Measurements from ENCODE around the gene KRTAP12-3. TPM values are rescaled to one million over a fixed set of nuclear protein-coding genes. Genes with fewer than 3 reads are reported as not detected.

The KRTAP12-3 gene
- total and polyA plus RNA-seq, 9 of the 15 experiments (the other 6 are each of a cell fraction or from before 2014, with no cell fraction given): not detected

DNA sequence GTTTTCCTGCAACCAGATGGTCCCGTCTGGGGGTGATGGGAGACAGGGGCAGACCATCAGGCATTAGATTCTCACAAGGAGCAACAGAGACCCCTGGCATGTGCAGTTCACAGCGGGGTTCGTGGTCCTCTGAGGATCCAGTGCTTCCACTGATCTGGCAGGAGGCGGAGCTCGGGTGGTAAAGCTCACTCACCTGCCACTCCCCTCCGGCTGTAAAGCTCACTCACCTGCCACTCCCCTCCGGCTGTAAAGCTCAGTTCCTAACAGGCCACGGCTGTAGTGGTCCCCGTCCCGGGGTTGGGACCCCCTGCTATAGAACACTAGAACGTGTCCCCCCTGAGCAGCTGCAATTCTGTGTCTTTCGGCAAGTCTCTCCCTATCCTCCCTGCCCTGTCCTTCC is 43.8 kb downstream of the KRTAP12-3 start:
- no peak overlapping the region for H3K4me2 ChIP-seq (ENCODE audit: insufficient read depth, low read length)
- ChIA-PET POLR2A (interaction anchor here (0.6 to 1.1 kb wide), 2 partner anchors 12 to 24 kb away, joined by 3 read pairs; no protein-coding TSS in a partner anchor), CTCF (ENCODE audit: low intra/inter-chr PET ratio) (no interaction called here)
- no peaks in the 10 kb centered on the region for H3K9me3 ChIP-seq (replicated peaks; ENCODE audit: control insufficient read depth, insufficient read depth, low read depth, low read length)
- intact Hi-C loops (cut with micrococcal nuclease): no loop called here
- no peak for ATAC-seq
- H3K9ac ChIP-seq (ENCODE audit: insufficient read depth in 1 of 2, low read depth in 2 of 2, low read length in 2 of 2): no peak overlapping the region
- H3K79me2 ChIP-seq (ENCODE audit: control insufficient read depth, insufficient read depth, low read length): no peaks in the 10 kb centered on the region
- peaks cover 3% of the 10 kb centered on the region for H3K9me1 ChIP-seq (ENCODE audit: control insufficient read depth, insufficient read depth, low read length)
- no peak overlapping the region for H2AFZ ChIP-seq (ENCODE audit: low read depth, low read length)
- no TSS peak for BruUV-seq (replicated peaks)
- peaks cover 40 to 83% of the 10 kb centered on the region in 2 experiments for H3K27me3 ChIP-seq (ENCODE audit: control insufficient read depth in 2 of 2, insufficient read depth in 2 of 2, low read length in 2 of 2)
- no peak for FAIRE-seq
- no peak overlapping the region for H3K27ac ChIP-seq (ENCODE audit: extremely low read depth, low read depth, low read length)
- peaks cover 0 to 13% of the 10 kb centered on the region in 2 experiments; a peak in 1 of 5 replicates for H3K4me1 ChIP-seq (replicated peaks in 1 of 2; ENCODE audit: control insufficient read depth in 2 of 2, insufficient read depth in 2 of 2, low read length in 2 of 2)
- DNase-seq (ENCODE audit: extremely low read depth in 1 of 4, low spot score in 3 of 4): no peak
- 2% methylated on average over 12 of the region's 12 CpGs for WGBS (ENCODE audit: insufficient coverage, low coverage, missing lambda C conversion rate)
- in situ Hi-C loops (cut with MboI): no loop called here
- H4K20me1 ChIP-seq (replicated peaks; ENCODE audit: control insufficient read depth, insufficient read depth, low read length): no peaks in the 10 kb centered on the region; the same call in 1 of the 2 replicates
- H3K4me3 ChIP-seq: no peak overlapping the region
- TF ChIP-seq FOXA3 (CRISPR knock-in tag; conservative IDR thresholded peaks at IDR 0.05 in 1 of 2, IDR thresholded peaks at IDR 0.05 in 1 of 2) (no peak), HMGN3 (IDR thresholded peaks at IDR 0.05; ENCODE audit: borderline replicate concordance, extremely low read depth, insufficient read length, low read depth, low read length) (no peak), ZNF263 (CRISPR knock-in tag; IDR thresholded peaks at IDR 0.05; ENCODE audit: borderline replicate concordance) (no peak), RBM34 (IDR thresholded peaks at IDR 0.05; ENCODE audit: borderline replicate concordance, insufficient read depth, low read length) (no peak), SIX5 (IDR thresholded peaks at IDR 0.05; ENCODE audit: borderline replicate concordance in 1 of 2, insufficient read depth in 1 of 2, low read depth in 1 of 2, low read length in 2 of 2) (no peak), EP400 (IDR thresholded peaks at IDR 0.05) (no peak), RNF2 (IDR thresholded peaks at IDR 0.05) (no peak), ADNP (tag; IDR thresholded peaks at IDR 0.05) (no peak), TRIM24 (IDR thresholded peaks at IDR 0.05) (no peak), ZEB2 (IDR thresholded peaks at IDR 0.05) (no peak)
- TF ChIP-seq, protein P1, sequence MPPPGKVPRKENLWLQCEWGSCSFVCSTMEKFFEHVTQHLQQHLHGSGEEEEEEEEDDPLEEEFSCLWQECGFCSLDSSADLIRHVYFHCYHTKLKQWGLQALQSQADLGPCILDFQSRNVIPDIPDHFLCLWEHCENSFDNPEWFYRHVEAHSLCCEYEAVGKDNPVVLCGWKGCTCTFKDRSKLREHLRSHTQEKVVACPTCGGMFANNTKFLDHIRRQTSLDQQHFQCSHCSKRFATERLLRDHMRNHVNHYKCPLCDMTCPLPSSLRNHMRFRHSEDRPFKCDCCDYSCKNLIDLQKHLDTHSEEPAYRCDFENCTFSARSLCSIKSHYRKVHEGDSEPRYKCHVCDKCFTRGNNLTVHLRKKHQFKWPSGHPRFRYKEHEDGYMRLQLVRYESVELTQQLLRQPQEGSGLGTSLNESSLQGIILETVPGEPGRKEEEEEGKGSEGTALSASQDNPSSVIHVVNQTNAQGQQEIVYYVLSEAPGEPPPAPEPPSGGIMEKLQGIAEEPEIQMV (tag; conservative IDR thresholded peaks at IDR 0.05; ENCODE audit: low read depth): no peak
- H3K36me3 ChIP-seq (ENCODE audit: control insufficient read depth, insufficient read depth, low read length): no peaks in the 10 kb centered on the region
